HepG2 (cell line): ENCODE measurements around the gene RPTOR. TPM values are rescaled to one million over a fixed set of nuclear protein-coding genes. Genes with fewer than 3 reads are reported as not detected.

Experiments used
- AKNA ChIP-seq: sonication (generic); formaldehyde crosslinking; IDR thresholded peaks from 2 replicates; pipeline ENCODE4 v1.4.0; 2020; ENCODE audit warnings: missing genetic modification reagents, borderline replicate concordance
- CEBPG ChIP-seq: IDR thresholded peaks from 2 replicates; pipeline ENCODE4 v1.6.1; 2016
- HDAC2 ChIP-seq: sonication (generic); formaldehyde crosslinking; IDR thresholded peaks from 2 replicates; pipeline ENCODE4 v1.4.0; 2020; ENCODE audit warnings: missing genetic modification reagents
- MTF1 ChIP-seq: sonication (generic); formaldehyde crosslinking; IDR thresholded peaks from 2 replicates; pipeline ENCODE4 v1.5.0; 2020; ENCODE audit warnings: missing genetic modification reagents
- NFATC3 ChIP-seq: sonication (generic); formaldehyde crosslinking; IDR thresholded peaks from 2 replicates; pipeline ENCODE4 v1.5.1; 2020; ENCODE audit warnings: mild to moderate bottlenecking, missing genetic modification reagents
- SNAI1 ChIP-seq: sonication (generic); formaldehyde crosslinking; IDR thresholded peaks from 2 replicates; pipeline ENCODE4 v1.5.0; 2020; ENCODE audit warnings: mild to moderate bottlenecking, missing genetic modification reagents, borderline replicate concordance
- SRY ChIP-seq: sonication (generic); formaldehyde crosslinking; IDR thresholded peaks from 2 replicates; pipeline ENCODE4 v1.8.0; 2022; ENCODE audit warnings: mild to moderate bottlenecking, missing genetic modification reagents
- TBP ChIP-seq: sonication (generic); formaldehyde crosslinking; IDR thresholded peaks from 2 replicates; pipeline ENCODE4 v1.5.0; 2020; ENCODE audit warnings: missing genetic modification reagents
- ZFYVE20 ChIP-seq: sonication (generic); formaldehyde crosslinking; IDR thresholded peaks from 2 replicates; pipeline ENCODE4 v1.8.0; 2023; ENCODE audit warnings: low read depth, mild to moderate bottlenecking, moderate library complexity, missing genetic modification reagents, borderline replicate concordance
- ZNF260 ChIP-seq: sonication (generic); formaldehyde crosslinking; IDR thresholded peaks from 2 replicates; pipeline ENCODE4 v1.4.0; 2020; ENCODE audit warnings: missing genetic modification reagents, low read depth, mild to moderate bottlenecking, borderline replicate concordance
- ZNF598 ChIP-seq: sonication (generic); formaldehyde crosslinking; IDR thresholded peaks from 2 replicates; pipeline ENCODE4 v1.5.1; 2020; ENCODE audit warnings: mild to moderate bottlenecking, missing genetic modification reagents, borderline replicate concordance
- ZNF605 ChIP-seq: sonication (generic); formaldehyde crosslinking; IDR thresholded peaks from 2 replicates; pipeline ENCODE4 v1.8.0; 2022; ENCODE audit warnings: mild to moderate bottlenecking, missing genetic modification reagents
- ZNF652 ChIP-seq: IDR thresholded peaks from 2 replicates; pipeline ENCODE4 v1.6.1; 2016; ENCODE audit warnings: low read depth, borderline replicate concordance
- ZNF720 ChIP-seq: sonication (generic); formaldehyde crosslinking; IDR thresholded peaks from 2 replicates; pipeline ENCODE4 v1.4.0; 2020; ENCODE audit warnings: missing genetic modification reagents
- ZSCAN22 ChIP-seq: sonication (generic); formaldehyde crosslinking; IDR thresholded peaks from 2 replicates; pipeline ENCODE4 v1.4.0; 2020; ENCODE audit warnings: mild to moderate bottlenecking, missing genetic modification reagents
- ZSCAN9 ChIP-seq: IDR thresholded peaks from 2 replicates; pipeline ENCODE4 v1.6.1; 2016; ENCODE audit warnings: borderline replicate concordance
- polyA plus RNA-seq, 8 experiments: library from polyadenylated mRNA; depleted of rRNA in 3 of 8; stranded (reverse) in 7 of 8; unstranded in 1 of 8; fragments of >200 nt; fragmentation: Illumina TruSeq in 4 of 8; extraction: Trizol in 4 of 8; gene quantifications; 2 replicates each; pipeline versions ENCODE4 v1.2.1 to v1.2.3, GENCODE V29; 2011 to 2016; ENCODE audit warnings: low read depth in 4 of 8, missing spikeins in 1 of 8, mixed read lengths in 1 of 8; ENCODE audit not compliant: insufficient read depth in 1 of 8
- total RNA-seq, 5 experiments: library from RNA; depleted of rRNA; stranded (reverse); fragments of >200 nt; fragmentation: Illumina TruSeq; extraction: Trizol; gene quantifications; 2 replicates each; pipeline ENCODE4 v1.2.3, GENCODE V29; 2016; ENCODE audit warnings: low read depth in 1 of 5
- TF ChIP-seq, protein P1 (sequence below): sonication (generic); formaldehyde crosslinking; IDR thresholded peaks from 2 replicates; pipeline ENCODE4 v1.4.0; 2020; ENCODE audit warnings: missing genetic modification reagents, borderline replicate concordance
- TF ChIP-seq, protein P2 (sequence below): sonication (generic); formaldehyde crosslinking; IDR thresholded peaks from 2 replicates; pipeline ENCODE4 v1.8.0; 2023; ENCODE audit warnings: mild to moderate bottlenecking, missing genetic modification reagents
- TF ChIP-seq, protein P3 (sequence below): sonication (generic); formaldehyde crosslinking; IDR thresholded peaks from 2 replicates; pipeline ENCODE4 v1.5.0; 2020; ENCODE audit warnings: missing genetic modification reagents, mild to moderate bottlenecking, borderline replicate concordance

RPTOR gene
- total and polyA plus RNA-seq, 2 of the 13 experiments (the other 11 are each of a cell fraction or from before 2014, with no cell fraction given), result 6.6 to 25.3 TPM

DNA sequence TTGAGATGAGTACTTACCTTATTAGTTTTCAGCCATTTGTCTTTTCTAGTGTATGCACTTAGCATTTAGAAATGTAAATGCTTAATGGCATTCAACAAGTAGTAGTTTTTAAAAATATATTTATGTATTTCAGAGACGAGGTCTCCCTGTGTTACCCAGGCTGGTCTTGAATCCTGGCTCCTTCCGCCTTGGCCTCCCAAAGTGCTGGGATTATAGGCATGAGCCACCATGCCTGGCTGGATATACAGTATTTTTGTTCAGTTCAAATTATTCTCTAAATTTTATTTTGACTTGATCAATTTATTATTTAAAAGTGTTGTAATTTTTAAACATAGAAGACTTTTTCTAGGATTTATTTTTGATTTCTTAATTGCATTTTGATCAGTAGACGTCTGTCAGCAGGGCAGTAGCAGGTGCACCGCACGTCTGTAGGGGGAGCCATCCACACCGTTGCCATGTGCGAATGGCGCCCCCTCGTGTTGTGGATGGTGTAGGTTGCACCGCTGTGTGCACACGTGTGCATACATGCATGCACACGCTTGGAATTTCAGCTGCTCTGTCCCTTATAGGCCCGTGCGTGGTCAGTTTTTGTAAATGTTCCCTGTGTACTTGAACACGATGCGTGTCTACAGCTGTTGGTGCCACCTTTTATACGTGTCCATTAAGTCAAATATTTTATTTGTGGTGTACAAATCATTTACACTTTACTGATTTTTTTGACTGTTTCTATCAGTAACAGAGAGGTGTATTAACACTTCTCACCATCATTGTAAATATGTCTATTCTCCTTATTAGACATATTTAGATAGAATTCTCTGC, 30.6 kb downstream of the RPTOR start (continued):
- TF ChIP-seq ZNF598 (CRISPR knock-in tag) (peak; percentile 73; the same call in 1 of the 2 replicates), SNAI1 (CRISPR knock-in tag) (no peak), ZSCAN22 (CRISPR knock-in tag) (no peak), AKNA (CRISPR knock-in tag) (no peak), ZSCAN9 (peak; percentile 77; the same call in 1 of the 2 replicates), ZNF605 (CRISPR knock-in tag) (peak; percentile 54; the same call in 1 of the 2 replicates), CEBPG (CRISPR knock-in tag) (peak; percentile 80), ZNF720 (CRISPR knock-in tag) (no peak), ZFYVE20 (CRISPR knock-in tag) (no peak), NFATC3 (CRISPR knock-in tag) (no peak), SRY (CRISPR knock-in tag) (no peak), ZNF260 (CRISPR knock-in tag) (no peak), TBP (CRISPR knock-in tag) (0 out of 2 replicates have a peak, but pooled peaks have one; percentile 21), MTF1 (CRISPR knock-in tag) (no peak), ZNF652 (CRISPR knock-in tag) (no peak), HDAC2 (CRISPR knock-in tag) (peak; percentile 87)
- TF ChIP-seq, protein P1, sequence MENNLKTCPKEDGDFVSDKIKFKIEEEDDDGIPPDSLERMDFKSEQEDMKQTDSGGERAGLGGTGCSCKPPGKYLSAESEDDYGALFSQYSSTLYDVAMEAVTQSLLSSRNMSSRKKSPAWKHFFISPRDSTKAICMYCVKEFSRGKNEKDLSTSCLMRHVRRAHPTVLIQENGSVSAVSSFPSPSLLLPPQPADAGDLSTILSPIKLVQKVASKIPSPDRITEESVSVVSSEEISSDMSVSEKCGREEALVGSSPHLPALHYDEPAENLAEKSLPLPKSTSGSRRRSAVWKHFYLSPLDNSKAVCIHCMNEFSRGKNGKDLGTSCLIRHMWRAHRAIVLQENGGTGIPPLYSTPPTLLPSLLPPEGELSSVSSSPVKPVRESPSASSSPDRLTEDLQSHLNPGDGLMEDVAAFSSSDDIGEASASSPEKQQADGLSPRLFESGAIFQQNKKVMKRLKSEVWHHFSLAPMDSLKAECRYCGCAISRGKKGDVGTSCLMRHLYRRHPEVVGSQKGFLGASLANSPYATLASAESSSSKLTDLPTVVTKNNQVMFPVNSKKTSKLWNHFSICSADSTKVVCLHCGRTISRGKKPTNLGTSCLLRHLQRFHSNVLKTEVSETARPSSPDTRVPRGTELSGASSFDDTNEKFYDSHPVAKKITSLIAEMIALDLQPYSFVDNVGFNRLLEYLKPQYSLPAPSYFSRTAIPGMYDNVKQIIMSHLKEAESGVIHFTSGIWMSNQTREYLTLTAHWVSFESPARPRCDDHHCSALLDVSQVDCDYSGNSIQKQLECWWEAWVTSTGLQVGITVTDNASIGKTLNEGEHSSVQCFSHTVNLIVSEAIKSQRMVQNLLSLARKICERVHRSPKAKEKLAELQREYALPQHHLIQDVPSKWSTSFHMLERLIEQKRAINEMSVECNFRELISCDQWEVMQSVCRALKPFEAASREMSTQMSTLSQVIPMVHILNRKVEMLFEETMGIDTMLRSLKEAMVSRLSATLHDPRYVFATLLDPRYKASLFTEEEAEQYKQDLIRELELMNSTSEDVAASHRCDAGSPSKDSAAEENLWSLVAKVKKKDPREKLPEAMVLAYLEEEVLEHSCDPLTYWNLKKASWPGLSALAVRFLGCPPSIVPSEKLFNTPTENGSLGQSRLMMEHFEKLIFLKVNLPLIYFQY (CRISPR knock-in tag), result no peak
- TF ChIP-seq, protein P2, sequence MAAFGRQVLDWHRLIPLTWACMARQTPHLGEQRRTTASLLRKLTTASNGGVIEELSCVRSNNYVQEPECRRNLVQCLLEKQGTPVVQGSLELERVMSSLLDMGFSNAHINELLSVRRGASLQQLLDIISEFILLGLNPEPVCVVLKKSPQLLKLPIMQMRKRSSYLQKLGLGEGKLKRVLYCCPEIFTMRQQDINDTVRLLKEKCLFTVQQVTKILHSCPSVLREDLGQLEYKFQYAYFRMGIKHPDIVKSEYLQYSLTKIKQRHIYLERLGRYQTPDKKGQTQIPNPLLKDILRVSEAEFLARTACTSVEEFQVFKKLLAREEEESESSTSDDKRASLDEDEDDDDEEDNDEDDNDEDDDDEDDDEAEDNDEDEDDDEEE (CRISPR knock-in tag), result no peak; the same call in 1 of the 2 replicates
- TF ChIP-seq, protein P3, sequence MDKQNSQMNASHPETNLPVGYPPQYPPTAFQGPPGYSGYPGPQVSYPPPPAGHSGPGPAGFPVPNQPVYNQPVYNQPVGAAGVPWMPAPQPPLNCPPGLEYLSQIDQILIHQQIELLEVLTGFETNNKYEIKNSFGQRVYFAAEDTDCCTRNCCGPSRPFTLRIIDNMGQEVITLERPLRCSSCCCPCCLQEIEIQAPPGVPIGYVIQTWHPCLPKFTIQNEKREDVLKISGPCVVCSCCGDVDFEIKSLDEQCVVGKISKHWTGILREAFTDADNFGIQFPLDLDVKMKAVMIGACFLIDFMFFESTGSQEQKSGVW (CRISPR knock-in tag), result no peak
